Activated CD8-positive, alpha-beta memory T cell treated with anti-CD3 and anti-CD28 coated beads, Interleukin-2, amount 50 U/mL, for 1 hour (primary cell): Measurements from ENCODE around the gene MRTO4.
"Not testable (repeated sequence)": the region's sequence is repeated elsewhere in the genome, so short reads cannot be mapped to it uniquely, and the experiment has no call there.

ENCODE experiments used
- DNase-seq: peaks from one replicate; pipeline ENCODE4 v3.0.0-alpha.2; 2020; ENCODE audit errors: extremely low read depth

MRTO4 gene

DNA sequence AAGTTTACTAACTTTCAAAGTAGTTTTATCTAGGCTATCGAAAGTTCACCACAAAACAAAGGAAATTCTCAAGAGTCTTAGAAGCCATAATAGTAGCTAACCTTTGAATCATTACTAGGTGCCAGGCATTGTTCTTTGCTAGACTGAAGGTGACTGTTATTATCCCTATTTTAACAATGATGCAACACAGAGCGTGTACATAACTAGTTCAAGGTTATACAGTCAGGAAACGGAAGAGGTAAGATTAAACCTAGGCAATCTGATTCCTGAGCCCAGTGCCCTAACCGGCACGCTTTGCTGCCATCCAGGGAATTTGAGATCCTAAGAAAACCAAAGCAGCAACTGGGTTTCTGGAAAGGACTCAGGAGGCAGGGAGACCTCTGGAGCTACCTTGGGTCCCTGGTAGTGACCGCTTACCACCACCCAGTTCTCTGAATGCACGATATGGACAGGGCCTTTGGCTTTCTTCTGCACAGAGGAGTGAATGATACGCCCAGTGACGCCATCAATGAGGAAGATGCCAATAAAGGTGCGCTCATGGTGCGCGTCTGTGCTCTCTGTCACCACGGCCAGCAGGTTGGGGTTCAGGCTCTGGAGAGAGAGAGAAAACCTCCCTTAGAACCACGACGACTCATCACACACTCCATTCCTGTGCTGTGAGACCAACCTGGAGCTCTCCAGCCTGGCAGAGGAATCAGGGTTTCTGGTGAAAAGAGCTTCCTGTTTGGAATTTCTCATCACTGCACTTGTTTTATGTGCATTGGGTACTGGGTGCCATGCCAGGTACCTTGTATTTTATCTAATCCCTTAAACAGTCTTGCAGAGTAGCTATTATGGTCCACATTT lies 28.4 kb upstream of the MRTO4 start:
- no peak for DNase-seq

DNA sequence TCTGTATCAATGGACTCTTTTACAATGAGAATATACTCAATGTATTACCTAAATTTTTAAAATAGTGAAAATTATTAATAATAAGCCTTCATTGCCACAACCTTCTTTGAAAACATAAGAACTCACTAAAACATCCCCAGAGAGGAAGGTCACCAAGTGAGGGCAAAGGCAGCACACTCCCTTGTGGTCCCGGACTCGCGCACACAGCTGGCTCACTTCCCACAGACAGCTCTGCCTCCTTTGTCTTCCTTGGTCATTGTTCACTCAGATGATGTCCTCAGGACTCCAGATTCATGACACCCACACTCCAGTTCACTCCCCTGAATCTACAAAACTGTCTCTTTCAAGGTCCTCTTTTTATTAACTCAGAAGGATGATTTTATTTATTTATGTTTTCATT lies 22.4 kb upstream of the MRTO4 start:
- no peak for DNase-seq

- DNase-seq: no peak
These were observed 21.7 kb upstream of the MRTO4 start for GRCh38 chr1:19229828-19230325.

GRCh38 chr1:19231736-19232523 lies 19.7 kb upstream of the MRTO4 start:
- DNase-seq: not testable (repeated sequence)

DNA sequence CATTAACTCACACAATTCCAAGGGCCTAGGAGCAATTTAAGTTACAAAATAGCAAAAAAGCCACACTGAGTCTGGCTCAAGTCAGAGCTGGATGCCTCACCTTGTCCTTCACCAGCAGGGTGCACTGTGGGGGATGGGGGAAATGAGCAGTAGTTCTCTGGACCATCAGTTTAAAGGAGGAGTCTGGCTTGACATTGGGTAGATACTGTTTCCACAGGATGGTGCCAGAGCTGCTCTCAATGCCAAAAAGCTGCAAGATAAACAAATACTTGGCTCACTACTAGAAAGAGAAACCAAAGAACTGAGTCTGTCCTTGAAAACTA lies 19.1 kb upstream of the MRTO4 start:
- DNase-seq: no peak

DNA sequence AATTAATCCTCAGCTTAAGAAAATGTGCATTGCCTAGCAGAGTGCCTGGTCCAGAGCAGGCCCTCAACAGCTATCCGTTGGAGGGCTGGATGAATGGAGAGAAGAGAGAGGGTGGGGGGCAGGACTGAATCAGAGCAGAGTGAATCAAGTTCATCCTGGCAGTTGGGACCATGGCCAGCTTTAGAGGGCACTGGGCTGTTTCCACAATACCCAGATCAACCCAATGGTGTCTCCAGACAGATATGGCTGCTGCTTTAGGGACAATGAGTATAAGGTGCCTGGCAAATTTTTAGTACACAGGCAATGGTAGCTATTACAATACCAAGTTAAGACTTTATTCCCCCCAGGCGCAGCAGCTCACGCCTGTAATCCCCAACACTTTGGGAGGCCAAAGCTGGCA lies 17.4 kb upstream of the MRTO4 start:
- no peak for DNase-seq

DNA sequence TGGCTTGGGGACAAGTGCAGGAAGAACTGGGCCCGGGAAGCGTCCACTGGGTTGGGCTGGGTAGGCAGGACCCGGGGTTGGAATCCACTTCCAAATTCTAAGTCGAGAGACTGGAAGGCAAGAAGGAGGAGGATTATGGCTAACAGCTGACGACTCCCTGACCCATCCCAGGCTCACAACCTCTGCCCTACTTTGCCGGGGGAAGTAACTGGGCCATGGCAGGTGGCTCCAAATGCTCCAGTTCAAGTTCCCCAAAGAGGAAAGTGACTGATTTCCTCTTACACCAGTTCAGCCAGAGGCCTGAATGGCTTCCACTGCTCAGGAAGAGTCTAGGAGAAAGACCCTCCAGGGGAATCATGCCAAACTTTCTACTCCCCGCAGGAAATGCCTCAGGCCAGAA lies 11.7 kb upstream of the MRTO4 start:
- no peak for DNase-seq

GRCh38 chr1:19240673-19241538 lies 10.7 kb upstream of the MRTO4 start:
- DNase-seq: peak; percentile 14

- no peak for DNase-seq
These were observed 838 bp upstream of the MRTO4 start for GRCh38 chr1:19250629-19251304.

DNA sequence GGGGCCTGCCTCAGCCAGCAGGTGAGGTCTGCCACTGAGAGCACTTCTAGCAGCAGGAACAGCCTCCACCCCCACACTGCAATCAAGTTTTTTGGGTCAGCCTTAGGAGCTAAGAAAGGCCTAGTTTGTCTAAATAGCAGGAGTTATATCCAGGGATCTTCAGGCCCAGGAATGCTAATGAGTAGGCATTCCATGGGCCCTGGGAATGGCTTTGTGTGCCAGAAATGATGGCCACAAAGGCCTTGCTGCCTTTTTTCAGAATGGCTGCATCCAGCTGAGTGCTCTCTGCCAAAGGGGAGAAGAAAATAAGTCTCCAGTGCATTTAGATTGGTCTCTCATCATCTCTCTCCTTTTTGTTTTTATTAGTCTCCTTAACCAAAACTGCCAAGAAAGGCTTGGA lies 2.8 kb downstream of the MRTO4 start:
- no peak for DNase-seq

- no peak for DNase-seq
These were observed 3.7 kb downstream of the MRTO4 start for GRCh38 chr1:19255288-19255687.

DNA sequence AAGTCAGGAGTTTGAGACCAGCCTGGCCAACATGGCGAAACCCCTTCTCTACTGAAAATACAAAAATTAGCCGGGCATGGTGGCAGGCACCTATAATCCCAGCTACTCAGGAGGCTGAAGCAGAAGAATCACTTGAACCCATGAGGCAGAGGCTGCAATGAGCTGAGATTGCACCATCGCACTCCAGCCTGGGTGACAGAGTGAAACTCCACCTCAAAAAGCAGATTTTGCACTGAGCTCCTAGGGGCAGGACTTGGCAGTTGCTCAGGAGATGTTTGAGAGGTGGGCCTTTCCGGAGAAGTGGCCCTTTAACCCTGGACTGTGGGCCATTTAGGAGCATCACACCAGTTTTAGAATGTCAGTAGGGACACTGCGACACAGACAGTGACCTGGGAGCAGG lies 4.7 kb downstream of the MRTO4 start:
- DNase-seq: not testable (repeated sequence)

DNA sequence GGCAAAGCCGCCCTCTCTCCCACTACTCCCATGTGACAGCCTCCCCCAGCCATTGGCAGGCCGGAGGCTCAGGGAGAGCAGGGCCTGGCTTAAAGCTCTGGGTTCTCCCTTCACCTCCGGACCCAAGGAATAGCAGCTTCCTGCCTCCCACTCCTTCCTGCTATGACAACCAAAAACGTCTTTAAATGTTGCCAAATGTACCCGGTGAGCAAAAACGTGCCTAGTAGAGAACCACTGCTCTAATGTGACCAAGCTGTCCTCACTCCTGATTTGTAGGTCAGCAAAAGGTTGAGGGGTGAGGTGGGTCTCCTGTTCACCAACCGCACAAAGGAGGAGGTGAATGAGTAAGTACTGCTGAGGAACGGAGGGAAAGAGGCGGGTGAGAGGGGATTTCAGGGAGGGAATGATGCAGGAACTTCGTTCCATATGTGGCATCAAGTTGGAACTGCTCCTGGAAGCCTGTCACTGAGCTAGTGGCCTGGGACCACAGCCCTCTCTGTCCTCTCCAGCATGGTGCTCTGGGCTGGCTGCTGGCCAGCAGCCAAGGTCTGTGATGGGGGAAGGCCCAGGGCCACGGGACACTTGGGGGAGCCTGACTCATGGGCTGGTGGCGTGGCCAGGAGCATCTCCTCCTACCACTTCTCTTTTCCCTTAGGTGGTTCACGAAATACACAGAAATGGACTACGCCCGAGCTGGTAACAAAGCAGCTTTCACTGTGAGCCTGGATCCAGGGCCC lies 5.7 kb downstream of the MRTO4 start:
- no peak for DNase-seq

DNA sequence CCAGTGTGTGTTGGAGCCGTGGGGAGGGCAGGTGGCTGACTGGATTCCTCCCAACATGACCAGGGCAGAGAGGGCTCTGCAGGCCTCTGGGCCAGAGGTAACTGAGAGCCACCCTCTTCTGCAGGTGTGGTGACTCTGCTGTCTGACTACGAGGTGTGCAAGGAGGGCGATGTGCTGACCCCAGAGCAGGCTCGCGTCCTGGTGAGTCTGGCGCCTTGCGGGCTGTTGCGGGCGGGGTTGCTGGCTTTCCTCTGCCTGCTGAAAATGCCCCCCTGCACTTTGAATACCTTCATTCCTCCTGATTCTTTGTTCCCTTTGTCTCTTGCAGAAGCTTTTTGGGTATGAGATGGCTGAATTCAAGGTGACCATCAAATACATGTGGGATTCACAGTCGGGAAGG lies 6.7 kb downstream of the MRTO4 start:
- no peak for DNase-seq

- DNase-seq: no peak
These were observed 8.9 kb downstream of the MRTO4 start for GRCh38 chr1:19260211-19261138.

GRCh38 chr1:19262047-19262446 lies 10.4 kb downstream of the MRTO4 start:
- DNase-seq: no peak

GRCh38 chr1:19262744-19263143 lies 11.1 kb downstream of the MRTO4 start:
- DNase-seq: no peak

DNA sequence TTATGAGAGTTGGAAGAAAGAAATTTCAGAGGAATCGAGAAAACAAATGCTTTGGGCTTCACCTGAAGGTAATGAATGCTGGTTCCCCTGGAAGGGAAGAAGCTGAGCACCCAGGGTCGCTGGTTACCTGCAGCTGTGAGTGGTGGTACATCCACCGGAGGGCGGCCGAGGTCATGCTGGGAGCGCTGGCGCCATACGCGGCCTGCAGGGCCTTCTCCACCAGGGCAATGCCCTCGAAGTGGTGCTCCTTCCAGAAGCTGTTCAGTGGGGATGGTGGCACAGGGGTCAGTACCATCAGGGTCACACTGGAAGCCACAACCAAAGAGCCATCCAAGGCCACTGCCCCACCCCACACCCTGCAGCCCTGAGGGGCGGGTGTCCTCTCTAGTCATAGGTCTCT lies 16.8 kb downstream of the MRTO4 start:
- DNase-seq: no peak

DNA sequence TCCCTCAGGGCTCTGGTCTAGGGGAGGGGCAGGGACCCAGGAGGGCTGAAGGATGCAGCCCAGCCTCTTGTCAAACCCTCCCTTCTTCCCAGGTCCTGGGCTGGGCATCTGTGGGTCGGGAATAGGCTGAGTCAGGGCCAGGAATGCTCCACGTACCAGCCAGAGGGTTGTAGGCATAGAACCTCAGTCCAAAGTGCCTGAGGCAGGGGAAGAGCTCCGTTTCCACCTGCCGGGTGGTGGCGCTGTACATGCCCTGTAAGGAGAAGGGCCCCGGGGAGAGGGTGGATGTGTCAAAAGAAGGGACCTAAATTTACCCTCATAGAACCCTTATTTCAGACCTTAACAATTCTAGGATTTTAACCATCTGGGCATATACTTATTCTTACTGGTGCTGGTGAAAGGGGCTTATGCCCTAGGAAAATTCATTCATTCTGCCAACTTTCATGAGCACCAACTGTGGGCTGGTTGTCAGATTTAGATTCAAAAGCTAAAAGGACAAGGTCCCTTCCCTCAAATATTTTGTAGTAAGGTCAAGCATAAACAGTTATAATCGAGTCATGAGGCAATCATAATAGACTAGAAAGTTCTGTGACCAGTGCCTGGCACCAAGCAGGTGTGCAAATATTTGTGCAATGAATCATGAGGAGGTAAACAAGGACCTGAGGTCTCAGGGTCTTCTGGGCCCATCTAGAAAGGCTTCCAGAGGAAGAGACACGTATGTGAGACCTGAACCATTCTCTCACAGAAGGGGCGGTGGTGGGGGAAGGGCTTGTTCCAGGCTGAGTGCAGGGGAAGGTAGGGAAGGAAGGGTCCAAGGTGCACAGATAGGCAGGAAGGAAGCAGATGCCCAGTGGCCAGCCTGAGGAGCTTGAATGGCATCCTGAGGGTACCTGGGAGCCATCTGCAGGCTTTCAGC lies 18.1 kb downstream of the MRTO4 start:
- not testable (repeated sequence) for DNase-seq
